H9 (cell line): ENCODE measurements around the gene TSC2. TPM values are rescaled to one million over a fixed set of nuclear protein-coding genes. Genes with fewer than 3 reads are reported as not detected.

Experiments used
- DNase-seq: peaks from one replicate; pipeline ENCODE4 v3.0.0-alpha.2; 2017
- H2AFZ ChIP-seq: one replicate; pipeline ENCODE4 v1.6.1; 2013; ENCODE audit warnings: mild to moderate bottlenecking, low read length, control low read depth, moderate library complexity
- H2AK5ac ChIP-seq: 2 replicates; pipeline ENCODE4 v1.6.1; 2013; ENCODE audit warnings: low read length, control low read depth, mixed read lengths; ENCODE audit not compliant: insufficient read length
- H2BK120ac ChIP-seq: one replicate; pipeline ENCODE4 v1.6.1; 2013; ENCODE audit warnings: low read depth, mild to moderate bottlenecking, low read length, control low read depth, inconsistent platforms; ENCODE audit not compliant: poor library complexity, severe bottlenecking
- H2BK12ac ChIP-seq: 2 replicates; pipeline ENCODE4 v1.6.1; 2013; ENCODE audit warnings: low read length, control low read depth, mixed read lengths, low read depth; ENCODE audit not compliant: insufficient read length
- H2BK15ac ChIP-seq: 2 replicates; pipeline ENCODE4 v1.6.1; 2013; ENCODE audit warnings: low read depth, low read length, control low read depth
- H2BK20ac ChIP-seq: one replicate; pipeline ENCODE4 v1.6.1; 2013; ENCODE audit warnings: low read depth, mild to moderate bottlenecking, low read length, control low read depth, inconsistent platforms; ENCODE audit not compliant: poor library complexity, severe bottlenecking
- H2BK5ac ChIP-seq: 2 replicates; pipeline ENCODE4 v1.6.1; 2013; ENCODE audit warnings: low read length, control low read depth, mixed read lengths; ENCODE audit not compliant: insufficient read length
- H3K14ac ChIP-seq: 2 replicates; pipeline ENCODE4 v1.6.1; 2013; ENCODE audit warnings: low read length, control low read depth; ENCODE audit not compliant: insufficient read depth
- H3K18ac ChIP-seq: 2 replicates; pipeline ENCODE4 v1.6.1; 2013; ENCODE audit warnings: low read depth, mild to moderate bottlenecking, mixed read lengths, low read length, control low read depth; ENCODE audit not compliant: insufficient read length
- H3K23ac ChIP-seq: 2 replicates; pipeline ENCODE4 v1.6.1; 2013; ENCODE audit warnings: low read length, control low read depth, mixed read lengths, low read depth; ENCODE audit not compliant: insufficient read length
- H3K23me2 ChIP-seq: 2 replicates; pipeline ENCODE4 v1.6.1; 2013; ENCODE audit warnings: low read depth, mild to moderate bottlenecking, mixed read lengths, low read length, control low read depth; ENCODE audit not compliant: insufficient read length, poor library complexity, severe bottlenecking
- H3K27ac ChIP-seq: 2 replicates; pipeline ENCODE4 v1.5.1; 2013; ENCODE audit warnings: low read length, control low read depth, mixed read lengths, low read depth; ENCODE audit not compliant: insufficient read length
- H3K27me3 ChIP-seq: 2 replicates; pipeline ENCODE4 v1.6.1; 2013; ENCODE audit warnings: low read length, control low read depth, inconsistent platforms; ENCODE audit not compliant: insufficient read depth
- H3K4ac ChIP-seq: 2 replicates; pipeline ENCODE4 v1.6.1; 2013; ENCODE audit warnings: low read depth, mild to moderate bottlenecking, control low read depth, inconsistent platforms, low read length, moderate library complexity
- H3K4me1 ChIP-seq: 2 replicates; pipeline ENCODE4 v1.6.1; 2013; ENCODE audit warnings: low read length, control low read depth, inconsistent platforms; ENCODE audit not compliant: insufficient read depth
- H3K4me2 ChIP-seq: 2 replicates; pipeline ENCODE4 v1.6.1; 2013; ENCODE audit warnings: low read length, control low read depth, mixed read lengths; ENCODE audit not compliant: insufficient read length, insufficient read depth
- H3K56ac ChIP-seq: 2 replicates; pipeline ENCODE4 v1.6.1; 2013; ENCODE audit warnings: low read depth, mild to moderate bottlenecking, mixed read lengths, low read length, control low read depth; ENCODE audit not compliant: insufficient read length
- H3K79me1 ChIP-seq: 2 replicates; pipeline ENCODE4 v1.6.1; 2013; ENCODE audit warnings: low read depth, mild to moderate bottlenecking, moderate library complexity, low read length, control low read depth, inconsistent platforms; ENCODE audit not compliant: insufficient read depth, poor library complexity, severe bottlenecking
- H3K79me2 ChIP-seq: 2 replicates; pipeline ENCODE4 v1.6.1; 2013; ENCODE audit warnings: low read length, control low read depth, inconsistent platforms; ENCODE audit not compliant: insufficient read depth
- H3K9ac ChIP-seq: 2 replicates; pipeline ENCODE4 v1.6.1; 2013; ENCODE audit warnings: low read length, control low read depth, mixed read lengths; ENCODE audit not compliant: insufficient read length; ENCODE audit errors: extremely low read depth
- H3K9me3 ChIP-seq: one replicate; pipeline ENCODE4 v1.6.1; 2013; ENCODE audit warnings: low read depth, low read length, inconsistent platforms; ENCODE audit not compliant: control insufficient read depth
- H3T11ph ChIP-seq: one replicate; pipeline ENCODE4 v1.6.1; 2013; ENCODE audit warnings: mild to moderate bottlenecking, low read length, control low read depth, inconsistent platforms
- H4K20me1 ChIP-seq: one replicate; pipeline ENCODE4 v1.6.1; 2013; ENCODE audit not compliant: control insufficient read depth, insufficient read length, insufficient read depth
- H4K5ac ChIP-seq: 2 replicates; pipeline ENCODE4 v1.6.1; 2013; ENCODE audit warnings: low read depth, mild to moderate bottlenecking, mixed read lengths, low read length, control low read depth; ENCODE audit not compliant: insufficient read length
- H4K8ac ChIP-seq: replicated peaks from 2 replicates; pipeline ENCODE4 v1.6.1; 2013; ENCODE audit warnings: low read length, control low read depth, mixed read lengths, low read depth; ENCODE audit not compliant: insufficient read length
- H4K91ac ChIP-seq: 2 replicates; pipeline ENCODE4 v1.6.1; 2013; ENCODE audit warnings: low read depth, mild to moderate bottlenecking, moderate library complexity, mixed read lengths, low read length, control low read depth; ENCODE audit not compliant: insufficient read length
- H3K27ac Mint-ChIP-seq, 3 experiments: 2 replicates in 2 of 3; 3 replicates in 1 of 3; pipeline ENCODE4 v1.8.0; 2020 to 2021; ENCODE audit warnings: mixed read lengths in 3 of 3, mild to moderate bottlenecking in 1 of 3, moderate library complexity in 1 of 3
- H3K27me3 Mint-ChIP-seq: 2 replicates; pipeline ENCODE4 v1.8.0; 2021; ENCODE audit warnings: low read depth, mild to moderate bottlenecking, moderate library complexity, mixed read lengths
- H3K36me3 Mint-ChIP-seq, 3 experiments: 2 replicates in 2 of 3; 3 replicates in 1 of 3; pipeline ENCODE4 v1.8.0; 2020 to 2021; ENCODE audit warnings: low read depth in 3 of 3, mixed read lengths in 3 of 3; ENCODE audit not compliant: insufficient read depth in 1 of 3
- H3K4me1 Mint-ChIP-seq, 2 experiments: 2 replicates each; pipeline ENCODE4 v1.8.0; 2020; ENCODE audit warnings: mixed read lengths in 2 of 2
- H3K4me3 Mint-ChIP-seq, 2 experiments: 2 replicates in 1 of 2; 3 replicates in 1 of 2; pipeline ENCODE4 v1.8.0; 2020 to 2021; ENCODE audit warnings: mild to moderate bottlenecking in 2 of 2, mixed read lengths in 2 of 2, moderate library complexity in 1 of 2
- H3K9me3 Mint-ChIP-seq, 2 experiments: 2 replicates in 1 of 2; 3 replicates in 1 of 2; pipeline ENCODE4 v1.8.0; 2020; ENCODE audit warnings: mild to moderate bottlenecking in 2 of 2, mixed read lengths in 2 of 2, moderate library complexity in 1 of 2
- CTCF ChIP-seq: fragments of 200-600 bp; sonication (generic); conservative IDR thresholded peaks from 3 replicates; pipeline ENCODE4 v1.8.0; 2021; ENCODE audit warnings: antibody characterized with exemption, mild to moderate bottlenecking
- WGBS: extraction: QIAGEN DNeasy Blood & Tissue Kit; methylation state at CpG from one replicate; pipeline ENCODE4 v1.1.7; 2013; ENCODE audit warnings: missing lambda C conversion rate, low lambda C conversion rate, mixed read lengths; ENCODE audit not compliant: insufficient read length; ENCODE audit errors: extremely low coverage; 5-methylcytosine and 5-hydroxymethylcytosine counted together
- total RNA-seq: library from RNA; stranded (reverse); gene quantifications from 2 replicates; pipeline ENCODE4 v1.2.1, GENCODE V29; 2021

The TSC2 gene
- total RNA-seq, 1 experiment from 2014 or later: 122 TPM

- Histone ChIP-seq H4K20me1 (peaks cover 2% of the 10 kb centered on the region), H4K8ac (no peak overlapping the region), H2BK5ac (no peak overlapping the region), H3K27me3 (no peaks in the 10 kb centered on the region), H2BK15ac (no peak overlapping the region), H3K27ac (no peak overlapping the region), H4K91ac (no peak overlapping the region), H3K4me2 (no peak overlapping the region), H2AK5ac (no peak overlapping the region), H3K79me2 (no peaks in the 10 kb centered on the region), H2AFZ (no peak overlapping the region), H4K5ac (no peak overlapping the region), H3K23ac (no peak overlapping the region), H3K79me1 (no peaks in the 10 kb centered on the region), H3K9ac (no peak overlapping the region), H3K4me1 (no peaks in the 10 kb centered on the region), H3K18ac (no peak overlapping the region), H3K4ac (no peak overlapping the region), H2BK20ac (no peak overlapping the region), H2BK120ac (no peak overlapping the region), H3T11ph (no peak overlapping the region), H3K14ac (no peak overlapping the region), H2BK12ac (no peak overlapping the region), H3K9me3 (no peaks in the 10 kb centered on the region), H3K56ac (no peak overlapping the region), H3K23me2 (no peaks in the 10 kb centered on the region)
- Mint-ChIP-seq H3K4me3 (no peak overlapping the region; a peak in 1 of 5 replicates), H3K27me3 (no peaks in the 10 kb centered on the region), H3K4me1 (no peaks in the 10 kb centered on the region), H3K9me3 (no peaks in the 10 kb centered on the region), H3K27ac (no peak overlapping the region; a peak in 2 of 7 replicates), H3K36me3 (peaks cover 6 to 40% (median 38%) of the 10 kb centered on the region in 3 experiments; a peak in 6 of 7 replicates)
- no CpG with 5 or more reads among the region's 15 CpGs for WGBS
- TF ChIP-seq CTCF: no peak; the same call in 2 of the 3 replicates
- DNase-seq: no peak
Measured at GRCh38 chr16:2056077-2056476, 8.3 kb downstream of the TSC2 start.
